Testis (tissue), 3 donors: ENCODE results near the gene CAPN9. TPM values are rescaled to one million over a fixed set of nuclear protein-coding genes. Genes with fewer than 3 reads are reported as not detected.

ENCODE experiments used
- DNase-seq: peaks from one replicate; pipeline ENCODE4 v3.0.0-alpha.2; 2019
- H3K27ac ChIP-seq, 2 donors: fragments of 200-600 bp; sonication (generic); one replicate each; pipeline ENCODE4 v1.5.1; 2019
- H3K27me3 ChIP-seq: fragments of 200-600 bp; sonication (generic); one replicate; pipeline ENCODE4 v1.5.1; 2019
- H3K36me3 ChIP-seq: fragments of 200-600 bp; sonication (generic); one replicate; pipeline ENCODE4 v1.5.1; 2017; ENCODE audit warnings: low read depth; ENCODE audit errors: missing control alignments
- H3K4me1 ChIP-seq: fragments of 200-600 bp; sonication (generic); one replicate; pipeline ENCODE4 v1.5.1; 2019
- H3K4me3 ChIP-seq, 2 donors: fragments of 200-600 bp; sonication (generic); one replicate each; pipeline ENCODE4 v1.5.1; 2017 to 2019
- H3K9me3 ChIP-seq: fragments of 200-600 bp; sonication (generic); one replicate; pipeline ENCODE4 v1.5.1; 2017
- POLR2A ChIP-seq: fragments of 450-650 bp; IDR thresholded peaks from one replicate; pipeline ENCODE4 v1.6.1; 2017; ENCODE audit warnings: antibody characterized with exemption, mild to moderate bottlenecking, moderate library complexity
- WGBS, 2 donors: methylation state at CpG; one replicate each; pipeline ENCODE4 v1.1.5; 2018; 5-methylcytosine and 5-hydroxymethylcytosine counted together
- intact Hi-C: fragments of 100-400 bp; cut with DNase I; formaldehyde crosslinking; loops from one replicate; pipeline ENCODE4 v1.15.1; 2023; ENCODE audit warnings: low total_unique reads
- polyA plus RNA-seq: library from polyadenylated mRNA; stranded (reverse); fragments of 350-450 nt; fragmentation: Illumina TruSeq; extraction: RNeasy Lipid Tissue Mini Kit (QIAGEN cat#74804); gene quantifications from one replicate; pipeline ENCODE4 v1.2.3, GENCODE V29; 2014; ENCODE audit warnings: low read depth, low replicate concordance; ENCODE audit not compliant: insufficient read depth
- total RNA-seq, 2 donors: library from RNA; depleted of rRNA; stranded (reverse); fragments of >200 nt; gene quantifications; one replicate each; pipeline ENCODE4 v1.2.3, GENCODE V29; 2016
- TF ChIP-seq, protein P1 (sequence below), 3 experiments: fragments of 450-650 bp in 2 of 3; fragments of 200-600 bp in 1 of 3; sonication (generic) in 1 of 3; IDR thresholded peaks; one replicate each; pipeline ENCODE4 v1.5.1; 2016 to 2019; ENCODE audit warnings: antibody characterized with exemption in 3 of 3, mild to moderate bottlenecking in 2 of 3, moderate library complexity in 1 of 3

CAPN9 gene
- total and polyA plus RNA-seq, 3 donors from 2014 or later = 0.16 to 0.34 (median 0.25) TPM

DNA sequence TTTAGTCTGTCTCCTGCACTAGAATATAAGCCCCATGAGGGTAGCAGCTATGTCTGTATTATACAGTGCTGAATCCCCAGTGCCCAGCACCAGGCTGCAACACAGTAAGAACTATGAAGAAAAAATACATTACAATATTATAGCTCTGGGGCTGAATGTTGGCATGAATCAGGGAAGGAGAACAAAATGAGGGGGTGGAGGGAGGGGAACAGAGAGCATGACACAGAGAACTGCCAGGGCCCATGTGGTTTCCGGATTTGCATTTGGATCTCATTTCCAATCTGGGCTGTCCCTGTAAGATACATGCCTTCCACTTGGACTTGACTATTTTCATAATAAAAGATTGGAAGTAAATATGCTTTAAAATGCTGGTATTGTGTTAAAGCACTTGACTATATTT lies 85.3 kb downstream of the CAPN9 start:
- intact Hi-C loops = no loop called here
- no peak overlapping the region for H3K4me3 ChIP-seq
- DNase-seq = no peak
- H3K27me3 ChIP-seq = no peaks in the 10 kb centered on the region
- H3K27ac ChIP-seq = no peak overlapping the region
- peaks cover 9% of the 10 kb centered on the region for H3K4me1 ChIP-seq
- H3K36me3 ChIP-seq = no peaks in the 10 kb centered on the region
- H3K9me3 ChIP-seq = no peaks in the 10 kb centered on the region
- TF ChIP-seq, protein P1, sequence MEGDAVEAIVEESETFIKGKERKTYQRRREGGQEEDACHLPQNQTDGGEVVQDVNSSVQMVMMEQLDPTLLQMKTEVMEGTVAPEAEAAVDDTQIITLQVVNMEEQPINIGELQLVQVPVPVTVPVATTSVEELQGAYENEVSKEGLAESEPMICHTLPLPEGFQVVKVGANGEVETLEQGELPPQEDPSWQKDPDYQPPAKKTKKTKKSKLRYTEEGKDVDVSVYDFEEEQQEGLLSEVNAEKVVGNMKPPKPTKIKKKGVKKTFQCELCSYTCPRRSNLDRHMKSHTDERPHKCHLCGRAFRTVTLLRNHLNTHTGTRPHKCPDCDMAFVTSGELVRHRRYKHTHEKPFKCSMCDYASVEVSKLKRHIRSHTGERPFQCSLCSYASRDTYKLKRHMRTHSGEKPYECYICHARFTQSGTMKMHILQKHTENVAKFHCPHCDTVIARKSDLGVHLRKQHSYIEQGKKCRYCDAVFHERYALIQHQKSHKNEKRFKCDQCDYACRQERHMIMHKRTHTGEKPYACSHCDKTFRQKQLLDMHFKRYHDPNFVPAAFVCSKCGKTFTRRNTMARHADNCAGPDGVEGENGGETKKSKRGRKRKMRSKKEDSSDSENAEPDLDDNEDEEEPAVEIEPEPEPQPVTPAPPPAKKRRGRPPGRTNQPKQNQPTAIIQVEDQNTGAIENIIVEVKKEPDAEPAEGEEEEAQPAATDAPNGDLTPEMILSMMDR (IDR thresholded peaks at IDR 0.05) = no peak
- no peak for TF ChIP-seq POLR2A
- WGBS, 2 donors = 48 to 52% methylated on average over 1 of the region's 1 CpG

DNA sequence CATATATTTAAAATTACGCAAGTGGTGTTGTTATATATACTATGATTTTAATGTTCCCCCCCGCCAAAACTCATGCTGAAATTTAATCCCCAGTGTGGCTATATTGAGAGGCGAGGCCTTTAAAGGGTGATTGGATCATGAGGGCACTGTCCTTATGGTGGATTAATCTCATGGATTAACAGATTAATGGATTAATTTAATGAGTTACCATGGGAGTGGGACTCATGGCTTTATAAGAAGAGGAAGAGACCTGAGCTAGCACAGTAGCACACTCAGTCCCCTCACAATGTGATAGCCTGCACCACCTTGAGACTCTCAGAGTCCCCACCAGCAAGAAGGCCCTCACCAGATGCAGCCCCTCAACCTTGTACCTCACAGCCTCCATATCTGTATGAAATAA lies 86.3 kb downstream of the CAPN9 start:
- Histone ChIP-seq H3K4me3 (no peak overlapping the region), H3K4me1 (peaks cover 5% of the 10 kb centered on the region), H3K27me3 (no peaks in the 10 kb centered on the region), H3K9me3 (no peaks in the 10 kb centered on the region), H3K36me3 (no peaks in the 10 kb centered on the region), H3K27ac (no peak overlapping the region)
- TF ChIP-seq POLR2A = no peak
- TF ChIP-seq, protein P1 (IDR thresholded peaks at IDR 0.05) = no peak
- DNase-seq = no peak
- 92 to 95% methylated on average over 3 of the region's 3 CpGs for WGBS, 2 donors
- intact Hi-C loops = no loop called here

DNA sequence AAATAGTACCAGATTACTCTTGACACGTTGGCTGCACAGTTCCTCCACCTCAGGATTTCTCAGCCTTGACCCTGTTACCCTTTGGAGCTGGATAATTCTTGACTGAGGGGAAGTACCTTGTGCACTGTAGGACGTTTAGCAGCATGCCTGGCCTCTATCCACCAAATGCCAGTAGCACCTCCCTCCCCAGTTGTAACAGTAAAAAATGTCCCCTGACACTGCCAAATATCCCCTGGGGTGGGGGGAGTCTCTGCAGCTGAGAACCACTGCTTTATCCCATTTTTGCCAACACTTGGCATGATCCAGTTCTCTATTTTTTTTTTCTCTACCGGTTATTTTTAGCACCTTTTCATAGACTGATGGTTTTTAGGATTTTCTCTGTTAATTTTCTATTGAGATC lies 87.1 kb downstream of the CAPN9 start:
- Histone ChIP-seq H3K9me3 (no peaks in the 10 kb centered on the region), H3K27ac (no peak overlapping the region), H3K4me3 (no peak overlapping the region), H3K27me3 (no peaks in the 10 kb centered on the region), H3K36me3 (no peaks in the 10 kb centered on the region), H3K4me1 (peaks cover 5% of the 10 kb centered on the region)
- intact Hi-C loops = no loop called here
- no peak for TF ChIP-seq POLR2A
- TF ChIP-seq, protein P1 (IDR thresholded peaks at IDR 0.05) = no peak
- no peak for DNase-seq
- 17 to 38% methylated on average over 3 of the region's 3 CpGs for WGBS, 2 donors

DNA sequence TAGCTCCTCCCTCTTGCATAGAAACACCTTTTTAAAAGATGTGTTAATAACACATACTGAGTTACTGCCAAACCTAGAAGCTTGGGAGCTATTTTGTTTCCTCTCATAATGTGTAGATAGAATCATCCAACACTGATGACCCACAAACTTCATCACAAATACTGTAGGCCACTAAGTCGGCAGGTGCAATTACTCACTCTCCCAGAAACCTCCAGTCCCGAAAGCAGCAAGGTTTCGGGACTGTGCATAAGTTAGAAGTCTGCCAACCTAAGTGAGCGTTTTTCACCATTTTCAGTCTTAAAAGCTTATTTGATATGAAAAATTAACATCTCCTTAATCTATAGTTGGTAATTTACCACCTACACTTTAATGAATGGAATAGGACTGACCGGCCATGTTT lies 89.2 kb downstream of the CAPN9 start:
- no peaks in the 10 kb centered on the region for H3K9me3 ChIP-seq
- no peaks in the 10 kb centered on the region for H3K27me3 ChIP-seq
- H3K4me3 ChIP-seq = no peak overlapping the region
- peaks cover 5% of the 10 kb centered on the region for H3K4me1 ChIP-seq
- H3K27ac ChIP-seq = no peak overlapping the region
- H3K36me3 ChIP-seq = no peaks in the 10 kb centered on the region
- 94 to 98% methylated on average over 5 of the region's 5 CpGs for WGBS, 2 donors
- no peak for DNase-seq
- intact Hi-C loops = no loop called here
- TF ChIP-seq, protein P1 (IDR thresholded peaks at IDR 0.05) = no peak
- no peak for TF ChIP-seq POLR2A

DNA sequence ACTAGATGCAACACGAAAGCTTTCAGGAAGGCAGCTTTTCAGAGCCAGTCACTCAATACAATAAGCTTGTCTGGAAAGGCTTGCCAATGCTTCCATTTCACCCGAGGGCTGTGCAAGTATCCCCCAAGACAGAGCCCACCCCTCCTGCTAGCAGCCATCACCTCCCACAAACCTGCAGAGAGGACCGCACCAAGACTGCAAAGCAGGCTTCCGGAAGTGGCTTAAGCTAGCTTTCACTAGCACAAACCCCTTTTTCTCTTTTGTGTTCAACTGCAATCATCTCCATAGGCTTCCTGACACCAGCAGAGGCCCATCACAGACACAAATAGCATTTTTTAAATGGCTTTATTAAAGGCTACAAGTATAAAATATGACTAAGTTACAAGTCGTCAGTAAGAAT lies 89.6 kb downstream of the CAPN9 start:
- no peaks in the 10 kb centered on the region for H3K27me3 ChIP-seq
- 87 to 93% methylated on average over 5 of the region's 5 CpGs for WGBS, 2 donors
- H3K27ac ChIP-seq = no peak overlapping the region
- no peak for DNase-seq
- TF ChIP-seq, protein P1 (IDR thresholded peaks at IDR 0.05) = no peak
- TF ChIP-seq POLR2A = no peak
- no peaks in the 10 kb centered on the region for H3K9me3 ChIP-seq
- peaks cover 5% of the 10 kb centered on the region for H3K4me1 ChIP-seq
- H3K36me3 ChIP-seq = no peaks in the 10 kb centered on the region
- intact Hi-C loops = no loop called here
- no peak overlapping the region for H3K4me3 ChIP-seq
